ENCODE data around the gene HMSD.

The HMSD gene

DNA sequence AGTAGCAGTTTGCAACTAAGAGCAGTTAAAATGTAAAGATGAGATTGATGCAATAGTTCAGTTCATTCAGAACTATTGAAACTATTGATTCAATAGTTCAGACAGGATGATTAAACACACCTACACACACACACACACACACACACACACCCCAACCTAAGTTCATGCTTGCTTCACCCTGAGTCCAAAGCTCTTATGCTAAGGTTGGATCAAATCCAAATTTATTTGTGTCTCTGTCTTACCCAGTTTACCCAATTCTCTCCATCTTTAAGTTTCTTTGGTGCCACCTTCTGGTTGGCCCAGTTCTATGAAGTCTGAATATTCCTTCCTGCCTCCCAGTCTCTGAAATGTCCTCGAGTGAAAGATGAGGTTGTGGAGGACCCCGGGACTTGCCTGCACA, 25.9 kb downstream of the HMSD start:
- H3K27ac ChIP-seq (ENCODE audit: low read depth, low read length, poor library complexity, severe bottlenecking): no peak overlapping the region

DNA sequence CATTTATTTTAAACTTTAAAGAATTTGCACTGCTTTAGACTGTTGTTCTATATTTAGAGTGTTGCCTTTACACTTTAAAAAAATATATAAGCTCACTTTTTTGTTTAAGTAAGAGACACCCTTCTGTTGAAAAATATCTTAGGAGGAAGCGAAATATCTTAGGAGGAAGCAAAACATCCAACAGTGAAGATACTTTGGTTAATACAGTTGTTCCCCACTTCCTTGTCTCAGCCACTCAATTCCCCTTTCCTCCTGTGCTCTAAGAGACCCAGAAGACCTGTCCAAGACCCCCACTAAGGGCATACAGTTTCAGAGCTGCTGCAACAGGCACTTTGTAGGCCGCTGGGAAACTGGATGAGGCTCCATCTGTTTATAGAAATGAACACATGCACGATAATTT, 26.5 kb downstream of the HMSD start:
- no peak overlapping the region for H2AFZ ChIP-seq (ENCODE audit: low read length)
- TF ChIP-seq EZH2 (IDR thresholded peaks at IDR 0.05; ENCODE audit: borderline replicate concordance, low read length): no peak
- TF ChIP-seq, protein P1, sequence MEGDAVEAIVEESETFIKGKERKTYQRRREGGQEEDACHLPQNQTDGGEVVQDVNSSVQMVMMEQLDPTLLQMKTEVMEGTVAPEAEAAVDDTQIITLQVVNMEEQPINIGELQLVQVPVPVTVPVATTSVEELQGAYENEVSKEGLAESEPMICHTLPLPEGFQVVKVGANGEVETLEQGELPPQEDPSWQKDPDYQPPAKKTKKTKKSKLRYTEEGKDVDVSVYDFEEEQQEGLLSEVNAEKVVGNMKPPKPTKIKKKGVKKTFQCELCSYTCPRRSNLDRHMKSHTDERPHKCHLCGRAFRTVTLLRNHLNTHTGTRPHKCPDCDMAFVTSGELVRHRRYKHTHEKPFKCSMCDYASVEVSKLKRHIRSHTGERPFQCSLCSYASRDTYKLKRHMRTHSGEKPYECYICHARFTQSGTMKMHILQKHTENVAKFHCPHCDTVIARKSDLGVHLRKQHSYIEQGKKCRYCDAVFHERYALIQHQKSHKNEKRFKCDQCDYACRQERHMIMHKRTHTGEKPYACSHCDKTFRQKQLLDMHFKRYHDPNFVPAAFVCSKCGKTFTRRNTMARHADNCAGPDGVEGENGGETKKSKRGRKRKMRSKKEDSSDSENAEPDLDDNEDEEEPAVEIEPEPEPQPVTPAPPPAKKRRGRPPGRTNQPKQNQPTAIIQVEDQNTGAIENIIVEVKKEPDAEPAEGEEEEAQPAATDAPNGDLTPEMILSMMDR (IDR thresholded peaks at IDR 0.05; ENCODE audit: low read length): no peak
- no peak overlapping the region for H3K4me2 ChIP-seq (ENCODE audit: low read length)
- no peaks in the 10 kb centered on the region for H3K36me3 ChIP-seq (ENCODE audit: insufficient read depth, low read length)
- no peak overlapping the region for H3K4me3 ChIP-seq (ENCODE audit: low read depth, low read length, poor library complexity, severe bottlenecking)
- H3K9me2 ChIP-seq (ENCODE audit: low read depth, low read length): no peaks in the 10 kb centered on the region
- no peak overlapping the region for H3K9ac ChIP-seq (ENCODE audit: low read length)
- no peaks in the 10 kb centered on the region for H3K79me2 ChIP-seq (ENCODE audit: insufficient read depth, low read length)
- no peaks in the 10 kb centered on the region for H3K9me3 ChIP-seq (ENCODE audit: low read length)
- H3F3A ChIP-seq (ENCODE audit: insufficient read depth, low read length): no peaks in the 10 kb centered on the region
- H3K27me3 ChIP-seq (ENCODE audit: insufficient read depth, low read length): 0 out of 2 replicates have a peak, but pooled peaks cover 3% of the 10 kb centered on the region
- H3K27ac ChIP-seq (ENCODE audit: low read depth, low read length, poor library complexity, severe bottlenecking): no peak overlapping the region
- H3K4me1 ChIP-seq (ENCODE audit: insufficient read depth, low read length, severe bottlenecking): no peaks in the 10 kb centered on the region
- no peaks in the 10 kb centered on the region for H4K20me1 ChIP-seq (ENCODE audit: insufficient read depth, low read length)

More for the DNA sequence above, 25.9 kb downstream of the HMSD start:
- Histone ChIP-seq H3K9me3 (ENCODE audit: low read length) (no peaks in the 10 kb centered on the region), H2AFZ (ENCODE audit: low read length) (no peak overlapping the region), H3K27me3 (ENCODE audit: insufficient read depth, low read length) (0 out of 2 replicates have a peak, but pooled peaks cover 3% of the 10 kb centered on the region), H3K36me3 (ENCODE audit: insufficient read depth, low read length) (no peaks in the 10 kb centered on the region), H3K9ac (ENCODE audit: low read length) (no peak overlapping the region), H3K4me3 (ENCODE audit: low read depth, low read length, poor library complexity, severe bottlenecking) (no peak overlapping the region), H3F3A (ENCODE audit: insufficient read depth, low read length) (no peaks in the 10 kb centered on the region), H3K4me1 (ENCODE audit: insufficient read depth, low read length, severe bottlenecking) (no peaks in the 10 kb centered on the region), H3K4me2 (ENCODE audit: low read length) (no peak overlapping the region), H4K20me1 (ENCODE audit: insufficient read depth, low read length) (no peaks in the 10 kb centered on the region), H3K9me2 (ENCODE audit: low read depth, low read length) (no peaks in the 10 kb centered on the region), H3K79me2 (ENCODE audit: insufficient read depth, low read length) (no peaks in the 10 kb centered on the region)
- TF ChIP-seq, protein P1 (IDR thresholded peaks at IDR 0.05; ENCODE audit: low read length): peak; percentile 39; the same call in 1 of the 2 replicates
- TF ChIP-seq EZH2 (IDR thresholded peaks at IDR 0.05; ENCODE audit: borderline replicate concordance, low read length): no peak

DNA sequence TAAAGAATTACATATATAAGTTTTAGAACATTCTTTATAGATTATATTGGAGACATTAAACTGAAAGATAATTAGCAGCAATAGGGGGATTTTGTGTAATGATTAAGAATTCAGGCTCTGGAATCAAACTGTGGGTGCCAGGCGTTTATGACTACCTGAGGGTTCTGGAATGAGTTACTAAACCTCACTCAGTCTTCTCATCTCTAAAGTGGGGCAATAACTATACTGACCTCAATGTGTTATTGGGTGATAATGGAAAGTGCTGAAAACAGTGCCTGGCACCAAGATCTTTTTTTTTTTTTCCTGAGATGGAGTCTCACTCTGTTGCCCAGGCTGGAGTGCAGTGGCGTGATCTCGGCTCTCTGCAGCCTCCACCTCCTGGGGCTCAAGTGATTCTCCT, 27.9 kb downstream of the HMSD start:
- H3K27me3 ChIP-seq (ENCODE audit: insufficient read depth, low read length): no peaks in the 10 kb centered on the region
- H3K79me2 ChIP-seq (ENCODE audit: insufficient read depth, low read length): no peaks in the 10 kb centered on the region
- no peak overlapping the region for H2AFZ ChIP-seq (ENCODE audit: low read length)
- H3K4me1 ChIP-seq (ENCODE audit: insufficient read depth, low read length, severe bottlenecking): no peaks in the 10 kb centered on the region
- H3K36me3 ChIP-seq (ENCODE audit: insufficient read depth, low read length): no peaks in the 10 kb centered on the region
- no peak overlapping the region for H3K4me3 ChIP-seq (ENCODE audit: low read depth, low read length, poor library complexity, severe bottlenecking)
- H3K9me2 ChIP-seq (ENCODE audit: low read depth, low read length): no peaks in the 10 kb centered on the region
- no peaks in the 10 kb centered on the region for H4K20me1 ChIP-seq (ENCODE audit: insufficient read depth, low read length)
- H3F3A ChIP-seq (ENCODE audit: insufficient read depth, low read length): no peaks in the 10 kb centered on the region
- no peak overlapping the region for H3K4me2 ChIP-seq (ENCODE audit: low read length)
- no peak for TF ChIP-seq EZH2 (IDR thresholded peaks at IDR 0.05; ENCODE audit: borderline replicate concordance, low read length)
- TF ChIP-seq, protein P1 (IDR thresholded peaks at IDR 0.05; ENCODE audit: low read length): no peak
- H3K9me3 ChIP-seq (ENCODE audit: low read length): no peaks in the 10 kb centered on the region
- no peak overlapping the region for H3K27ac ChIP-seq (ENCODE audit: low read depth, low read length, poor library complexity, severe bottlenecking)
- no peak overlapping the region for H3K9ac ChIP-seq (ENCODE audit: low read length)
